Gastrocnemius medialis (tissue), 4 donors: ENCODE results near the gene STRN4.

Experiments used
- POLR2A ChIP-seq, 2 donors: fragments of 450-650 bp; IDR thresholded peaks; one replicate each; pipeline ENCODE4 v1.6.1; 2017; ENCODE audit warnings: antibody characterized with exemption in 2 of 2, mild to moderate bottlenecking in 2 of 2, moderate library complexity in 2 of 2
- TF ChIP-seq, protein P1 (sequence below), 5 experiments: fragments of 450-650 bp in 3 of 5; fragments of 200-600 bp in 2 of 5; sonication (generic) in 2 of 5; IDR thresholded peaks in 4 of 5; conservative IDR thresholded peaks in 1 of 5; 1 replicate in 4 of 5; 2 replicates in 1 of 5; pipeline ENCODE4 v1.5.1; 2016 to 2019; ENCODE audit warnings: antibody characterized with exemption in 5 of 5, mild to moderate bottlenecking in 3 of 5, moderate library complexity in 3 of 5

DNA sequence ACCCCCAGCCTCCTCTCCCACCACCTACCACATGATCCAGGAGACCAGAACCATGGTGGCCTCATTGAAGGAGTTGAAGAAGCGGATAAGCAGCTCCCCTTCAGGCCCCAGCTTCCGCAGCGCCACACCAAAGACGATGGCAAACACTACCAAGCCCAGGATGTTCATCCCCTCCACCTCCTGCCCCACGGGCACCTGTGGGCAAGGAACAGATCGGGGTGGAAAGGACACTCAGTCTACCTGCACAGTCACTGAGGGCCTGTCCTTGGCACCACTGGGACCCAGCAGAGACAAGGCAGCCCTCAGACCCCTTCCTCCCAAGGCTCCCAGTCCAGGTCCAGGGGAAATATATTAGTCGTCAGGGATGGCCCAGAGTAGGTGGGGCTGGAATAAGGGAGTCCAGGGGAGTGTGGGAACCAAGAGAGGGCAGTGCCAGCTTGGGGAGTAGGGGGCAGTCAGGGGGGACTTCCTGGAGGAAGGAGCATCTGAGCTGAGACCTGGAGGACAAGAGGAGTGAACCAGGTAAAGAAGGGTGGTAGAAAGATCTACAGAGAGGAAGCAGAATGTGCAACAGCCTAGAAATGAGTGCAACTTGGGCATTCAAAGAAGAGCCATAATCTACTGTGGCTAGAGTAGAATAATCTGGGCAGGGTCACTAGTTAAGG lies 36.2 kb upstream of the STRN4 start:
- TF ChIP-seq, protein P1, sequence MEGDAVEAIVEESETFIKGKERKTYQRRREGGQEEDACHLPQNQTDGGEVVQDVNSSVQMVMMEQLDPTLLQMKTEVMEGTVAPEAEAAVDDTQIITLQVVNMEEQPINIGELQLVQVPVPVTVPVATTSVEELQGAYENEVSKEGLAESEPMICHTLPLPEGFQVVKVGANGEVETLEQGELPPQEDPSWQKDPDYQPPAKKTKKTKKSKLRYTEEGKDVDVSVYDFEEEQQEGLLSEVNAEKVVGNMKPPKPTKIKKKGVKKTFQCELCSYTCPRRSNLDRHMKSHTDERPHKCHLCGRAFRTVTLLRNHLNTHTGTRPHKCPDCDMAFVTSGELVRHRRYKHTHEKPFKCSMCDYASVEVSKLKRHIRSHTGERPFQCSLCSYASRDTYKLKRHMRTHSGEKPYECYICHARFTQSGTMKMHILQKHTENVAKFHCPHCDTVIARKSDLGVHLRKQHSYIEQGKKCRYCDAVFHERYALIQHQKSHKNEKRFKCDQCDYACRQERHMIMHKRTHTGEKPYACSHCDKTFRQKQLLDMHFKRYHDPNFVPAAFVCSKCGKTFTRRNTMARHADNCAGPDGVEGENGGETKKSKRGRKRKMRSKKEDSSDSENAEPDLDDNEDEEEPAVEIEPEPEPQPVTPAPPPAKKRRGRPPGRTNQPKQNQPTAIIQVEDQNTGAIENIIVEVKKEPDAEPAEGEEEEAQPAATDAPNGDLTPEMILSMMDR (IDR thresholded peaks at IDR 0.05 in 4 of 5, conservative IDR thresholded peaks at IDR 0.05 in 1 of 5), result no peak
- TF ChIP-seq POLR2A (IDR thresholded peaks at IDR 0.05), result no peak
